CD4-positive, alpha-beta memory T cell (primary cell): ENCODE results near the gene DDX42. TPM values are rescaled to one million over a fixed set of nuclear protein-coding genes. Genes with fewer than 3 reads are reported as not detected.

Experiments
- CTCF ChIA-PET: fragments of 350-600 bp; sonication (Branson Sonifier 250); formaldehyde crosslinking; loops from one replicate; lab custom pipeline; 2021; ENCODE audit warnings: inconsistent platforms; ENCODE audit not compliant: partially characterized antibody; lab: Charles Lee
- POLR2A ChIA-PET: fragments of 350-600 bp; sonication (Branson Sonifier 250); formaldehyde crosslinking; loops from one replicate; lab custom pipeline; 2021; ENCODE audit not compliant: partially characterized antibody; lab: Charles Lee
- DNase-seq, 5 donors: peaks; one replicate each; pipeline versions ENCODE4 v3.0.0 to v3.0.0-alpha.2; 2020 to 2022; ENCODE audit warnings: mixed read lengths in 1 of 5
- H3K27ac ChIP-seq: one replicate; pipeline ENCODE4 v1.7.0; 2013; ENCODE audit warnings: low read depth, low read length
- H3K27me3 ChIP-seq: 2 replicates; pipeline ENCODE4 v1.7.0; 2013; ENCODE audit warnings: mild to moderate bottlenecking, low read length, moderate library complexity; ENCODE audit not compliant: insufficient read depth
- H3K36me3 ChIP-seq: 2 replicates; pipeline ENCODE4 v1.7.0; 2013; ENCODE audit warnings: mild to moderate bottlenecking, low read length, moderate library complexity; ENCODE audit not compliant: insufficient read depth
- H3K4me1 ChIP-seq: 2 replicates; pipeline ENCODE4 v1.7.0; 2013; ENCODE audit warnings: mild to moderate bottlenecking, low read length, moderate library complexity; ENCODE audit not compliant: insufficient read depth
- H3K4me3 ChIP-seq, 2 donors: one replicate each; pipeline ENCODE4 v1.7.0; 2013; ENCODE audit warnings: low read length in 2 of 2, mild to moderate bottlenecking in 1 of 2
- H3K9me3 ChIP-seq, 2 donors: one replicate each; pipeline ENCODE4 v1.7.0; 2013; ENCODE audit warnings: low read length in 2 of 2, control low read depth in 1 of 2; ENCODE audit not compliant: control insufficient read depth in 1 of 2
- H3K27ac Mint-ChIP-seq, 7 donors: one replicate each; pipeline ENCODE4 v1.8.0; 2020 to 2021; ENCODE audit warnings: mixed read lengths in 7 of 7, mild to moderate bottlenecking in 6 of 7, inconsistent platforms in 3 of 7, moderate library complexity in 3 of 7
- H3K27me3 Mint-ChIP-seq, 2 donors: one replicate each; pipeline ENCODE4 v1.8.0; 2020 to 2021; ENCODE audit warnings: mixed read lengths in 2 of 2
- H3K36me3 Mint-ChIP-seq, 2 donors: one replicate each; pipeline ENCODE4 v1.8.0; 2020 to 2021; ENCODE audit warnings: mixed read lengths in 2 of 2, inconsistent platforms in 1 of 2, mild to moderate bottlenecking in 1 of 2
- H3K4me1 Mint-ChIP-seq, 4 donors: one replicate each; pipeline ENCODE4 v1.8.0; 2020 to 2021; ENCODE audit warnings: mixed read lengths in 4 of 4, mild to moderate bottlenecking in 1 of 4
- H3K4me3 Mint-ChIP-seq, 8 donors: one replicate each; pipeline ENCODE4 v1.8.0; 2020 to 2021; ENCODE audit warnings: mixed read lengths in 8 of 8, mild to moderate bottlenecking in 7 of 8, moderate library complexity in 6 of 8, inconsistent platforms in 3 of 8
- H3K9me3 Mint-ChIP-seq, 8 donors: one replicate each; pipeline ENCODE4 v1.8.0; 2020 to 2021; ENCODE audit warnings: mixed read lengths in 8 of 8, mild to moderate bottlenecking in 5 of 8, inconsistent platforms in 3 of 8, moderate library complexity in 1 of 8
- intact Hi-C: fragments of 100-400 bp; cut with micrococcal nuclease; formaldehyde crosslinking; loops from one replicate; pipeline ENCODE4 v1.15.1; 2023
- polyA plus RNA-seq, 2 donors: library from polyadenylated mRNA; unstranded; fragments of 300-500 nt; fragmentation: Illumina TruSeq; gene quantifications; one replicate each; pipeline ENCODE4 v1.2.3, GENCODE V29; 2021
- total RNA-seq, 2 experiments: library from RNA; stranded (reverse); gene quantifications; one replicate each; pipeline ENCODE4 v1.2.3, GENCODE V29; 2021

Gene DDX42
- total and polyA plus RNA-seq, 4 experiments from 2014 or later, result 6.9 to 183 (median 96.2) TPM

DNA sequence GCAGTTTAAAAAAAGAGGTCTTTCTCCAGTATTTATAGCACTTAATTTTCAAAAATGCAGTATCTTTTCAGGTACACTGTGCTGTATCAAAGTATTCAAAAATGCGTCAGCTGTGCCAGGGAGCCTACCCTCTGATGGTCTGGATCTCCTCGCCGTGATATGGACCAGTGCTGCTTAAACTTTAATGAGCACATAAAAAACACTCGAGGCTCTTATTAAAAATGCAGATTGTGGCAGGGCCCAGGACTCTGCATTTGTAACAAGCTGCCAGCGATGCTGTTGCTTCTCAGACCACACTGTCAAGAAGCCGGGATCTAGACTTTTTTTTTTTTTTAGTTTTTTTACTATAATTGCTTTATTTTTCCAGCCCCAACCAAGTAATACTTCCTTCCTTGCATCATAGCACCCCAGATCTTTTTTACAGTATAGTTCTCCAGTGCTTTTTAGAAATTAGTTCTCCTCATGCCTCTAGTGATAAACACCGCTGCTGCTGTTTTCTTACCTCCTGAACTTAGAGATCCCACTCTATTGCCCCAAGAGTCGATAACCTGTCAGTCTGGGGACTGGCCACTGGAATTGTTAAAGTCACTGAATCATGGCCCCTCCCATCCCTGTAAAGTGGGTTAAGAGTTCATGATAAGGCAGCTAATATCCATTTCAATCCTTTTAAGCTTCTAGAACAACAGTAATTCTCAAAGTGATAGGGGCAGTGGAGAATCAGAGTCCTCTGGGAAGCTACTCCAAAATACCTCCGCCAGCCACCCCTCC, 70.1 kb downstream of the DDX42 start:
- Mint-ChIP-seq H3K9me3 (peaks cover 0 to 2% (median 0%) of the 10 kb centered on the region in 8 donors), H3K36me3 (peaks cover 0 to 13% of the 10 kb centered on the region in 2 donors), H3K4me1 (peaks cover 24 to 56% (median 38%) of the 10 kb centered on the region in 4 donors), H3K27me3 (no peaks in the 10 kb centered on the region), H3K4me3 (peak overlapping the region; percentile 82 to 88 (median 86)), H3K27ac (peak overlapping the region; percentile 87 to 95 (median 92))
- H3K27ac ChIP-seq, result peak overlapping the region; percentile 84
- ChIA-PET POLR2A (interaction anchor here (0.6 to 8.8 kb wide), 13 partner anchors 14 to 661 kb away, joined by 3 to 104 read pairs (median 9); partner anchors contain the start of genes CCDC47, DDX42, FTSJ3 and LIMD2), CTCF (interaction anchor here (0.6 to 2.6 kb wide), 8 partner anchors 9 to 413 kb away, joined by 3 to 16 read pairs (median 3); partner anchors contain the start of genes CCDC47 and DDX42)
- H3K36me3 ChIP-seq, result no peaks in the 10 kb centered on the region
- H3K4me1 ChIP-seq, result peaks cover 47% of the 10 kb centered on the region
- peak overlapping the region in 1 of 2 donors; percentile 42 for H3K4me3 ChIP-seq
- DNase-seq, result no peak
- H3K27me3 ChIP-seq, result no peaks in the 10 kb centered on the region
- no peaks in the 10 kb centered on the region for H3K9me3 ChIP-seq
- intact Hi-C loops, result loop anchor here (1.0 to 10.0 kb wide), 7 partner anchors 17 to 661 kb away; partner anchors contain the start of genes CCDC47, CEP95, DCAF7 and DDX5

DNA sequence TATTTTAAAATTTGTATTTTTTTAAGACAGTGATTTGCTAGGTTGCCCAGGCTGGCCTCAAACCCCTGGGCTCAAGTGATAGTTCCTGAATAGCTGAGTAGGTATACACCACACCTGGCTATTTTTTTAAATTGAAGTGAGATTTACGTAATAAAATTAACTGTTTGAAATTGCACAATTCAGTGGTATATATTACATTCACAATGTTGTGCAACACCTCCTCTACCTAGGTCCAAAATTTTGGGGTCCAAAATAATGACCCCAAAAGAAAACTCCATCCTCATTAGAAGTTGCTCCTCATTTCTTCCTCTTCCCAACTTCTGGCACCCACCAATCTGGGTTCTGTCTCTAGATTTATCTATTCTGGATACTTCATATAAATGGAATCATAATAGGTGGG, 71.5 kb downstream of the DDX42 start:
- intact Hi-C loops, result loop anchor here (10.0 kb wide), 1 partner anchor 659 kb away; the partner anchor contains the start of genes CEP95 and DDX5
- peaks cover 33% of the 10 kb centered on the region for H3K4me1 ChIP-seq
- no peak overlapping the region for H3K4me3 ChIP-seq
- no peaks in the 10 kb centered on the region for H3K9me3 ChIP-seq
- no peak for DNase-seq
- H3K27ac ChIP-seq, result no peak overlapping the region
- Mint-ChIP-seq H3K4me3 (no peak overlapping the region), H3K9me3 (peaks cover 0 to 2% (median 0%) of the 10 kb centered on the region in 8 donors), H3K27ac (peak overlapping the region in 1 of 7 donors; percentile 1), H3K27me3 (no peaks in the 10 kb centered on the region), H3K36me3 (peaks cover 0 to 12% of the 10 kb centered on the region in 2 donors), H3K4me1 (peaks cover 21 to 52% (median 33%) of the 10 kb centered on the region in 4 donors)
- POLR2A ChIA-PET, result interaction anchor here (3.0 to 8.8 kb wide), 2 partner anchors 17 to 71 kb away, joined by 66 to 104 read pairs; partner anchors contain the start of genes CCDC47, DDX42, FTSJ3 and PSMC5
- CTCF ChIA-PET, result no interaction called here
- H3K36me3 ChIP-seq, result no peaks in the 10 kb centered on the region
- H3K27me3 ChIP-seq, result no peaks in the 10 kb centered on the region

DNA sequence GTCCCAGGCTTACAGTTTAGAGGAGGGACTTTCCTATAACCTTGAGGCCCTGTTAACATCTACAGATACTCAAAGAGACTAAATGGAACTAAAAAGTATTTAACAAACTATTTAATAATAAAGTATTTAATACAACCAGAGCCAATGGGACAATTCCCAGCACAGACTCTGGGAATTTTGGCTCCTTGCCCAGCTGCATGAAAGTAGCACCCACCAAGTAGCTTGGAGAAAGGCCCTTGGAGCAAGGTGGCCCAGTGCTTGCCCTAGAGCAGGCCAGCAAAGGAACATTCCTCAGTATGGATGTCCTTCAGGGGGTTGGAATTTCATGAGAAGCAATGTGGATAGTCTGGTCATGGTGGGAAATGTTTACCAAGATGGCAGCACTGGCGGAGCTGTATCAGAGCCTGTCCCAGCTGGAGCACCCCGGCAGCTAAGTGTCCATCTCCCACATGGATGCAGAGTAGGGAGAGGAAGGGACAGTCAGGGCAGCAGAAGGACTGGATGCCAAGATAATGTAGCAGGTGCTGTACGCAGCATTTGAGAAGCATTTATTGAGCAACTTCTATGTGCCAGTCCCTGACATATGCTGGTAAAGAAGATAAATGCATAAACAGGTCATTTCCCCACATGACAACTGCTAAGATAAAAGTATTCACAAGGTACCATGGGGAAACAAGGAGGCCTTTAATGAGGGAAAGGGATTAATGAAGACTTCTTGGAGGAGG, 73.7 kb downstream of the DDX42 start:
- POLR2A ChIA-PET, result interaction anchor here (1.3 to 2.2 kb wide), 7 partner anchors 8 to 658 kb away, joined by 3 to 17 read pairs (median 5); partner anchors contain the start of genes DDX42, DDX5 and PSMC5
- H3K4me3 Mint-ChIP-seq, result peak overlapping the region in 7 of 8 donors; percentile 23 to 93 (median 64)
- no peak for DNase-seq
- peaks cover 20% of the 10 kb centered on the region for H3K4me1 ChIP-seq
- peaks cover 15 to 36% (median 23%) of the 10 kb centered on the region in 4 donors for H3K4me1 Mint-ChIP-seq
- H3K4me3 ChIP-seq, result no peak overlapping the region
- CTCF ChIA-PET, result interaction anchor here (0.7 to 3.6 kb wide), 9 partner anchors 9 to 371 kb away, joined by 3 to 37 read pairs (median 12); partner anchors contain the start of genes ACE and FTSJ3
- H3K27ac ChIP-seq, result no peak overlapping the region
- no peaks in the 10 kb centered on the region for H3K36me3 ChIP-seq
- intact Hi-C loops, result loop anchor here (10.0 kb wide), 1 partner anchor 657 kb away; the partner anchor contains the start of genes CEP95 and DDX5
- no peaks in the 10 kb centered on the region for H3K9me3 ChIP-seq
- H3K36me3 Mint-ChIP-seq, result peaks cover 0 to 6% of the 10 kb centered on the region in 2 donors
- H3K27me3 ChIP-seq, result no peaks in the 10 kb centered on the region
- no peaks in the 10 kb centered on the region for H3K27me3 Mint-ChIP-seq
- H3K27ac Mint-ChIP-seq, result peak overlapping the region in 6 of 7 donors; percentile 54 to 99 (median 76)
- peaks cover 0 to 2% (median 0%) of the 10 kb centered on the region in 8 donors for H3K9me3 Mint-ChIP-seq

DNA sequence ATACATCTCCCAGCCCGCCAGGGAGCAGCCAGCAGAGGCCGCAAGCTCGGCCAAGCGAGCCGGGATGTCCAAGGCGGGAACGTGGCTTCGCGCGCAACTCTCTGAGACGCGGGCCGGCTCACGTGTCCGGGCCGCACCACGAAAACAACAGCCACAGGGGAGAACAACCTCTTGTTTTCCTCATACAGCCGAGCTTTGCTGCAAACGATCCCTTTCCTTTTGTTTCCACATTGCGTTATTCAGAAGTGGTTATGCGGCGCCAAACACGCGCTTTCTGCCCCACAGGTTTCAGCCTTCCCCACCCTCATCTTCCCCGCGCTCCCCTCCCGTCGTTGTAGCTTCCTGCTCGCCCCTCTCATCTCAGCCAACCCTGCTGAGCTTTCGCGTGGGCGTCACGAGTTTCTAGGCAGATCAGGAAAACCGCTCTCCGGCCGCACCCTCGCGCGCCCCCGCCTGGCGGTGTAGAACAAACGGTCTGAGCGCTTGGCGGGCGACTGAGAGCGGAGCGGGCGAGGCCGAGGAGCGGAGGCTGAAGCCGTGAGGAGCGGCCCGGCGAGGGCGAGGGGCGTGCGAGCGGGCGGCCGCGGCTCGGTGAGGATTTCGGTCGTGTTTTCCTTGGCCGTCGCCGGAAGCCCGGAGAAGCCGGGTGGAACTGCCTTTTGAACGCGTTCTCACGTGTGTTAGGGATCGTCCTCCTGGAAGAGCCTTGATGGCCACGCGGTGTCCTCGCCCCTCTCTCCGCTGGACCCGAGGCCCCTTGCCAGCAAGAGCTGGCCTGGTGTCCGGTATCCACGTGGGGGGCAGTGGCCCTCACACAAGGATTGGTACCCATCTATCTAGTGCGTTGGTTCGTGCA, 75.1 kb downstream of the DDX42 start:
- Mint-ChIP-seq H3K36me3 (no peaks in the 10 kb centered on the region), H3K4me3 (peak overlapping the region; percentile 78 to 94 (median 89)), H3K27ac (peak overlapping the region; percentile 72 to 100 (median 98)), H3K4me1 (peaks cover 13 to 22% (median 18%) of the 10 kb centered on the region in 4 donors), H3K27me3 (no peaks in the 10 kb centered on the region), H3K9me3 (peaks cover 0 to 2% (median 0%) of the 10 kb centered on the region in 8 donors)
- ChIA-PET POLR2A (interaction anchor here (0.7 to 2.2 kb wide), 20 partner anchors 10 to 656 kb away, joined by 3 to 17 read pairs (median 6); partner anchors contain the start of genes CCDC47, DDX42, DDX5 and ERN1), CTCF (interaction anchor here (0.6 to 3.6 kb wide), 21 partner anchors 9 to 414 kb away, joined by 3 to 37 read pairs (median 5); partner anchors contain the start of genes ACE, CCDC47, DDX42 and FTSJ3)
- intact Hi-C loops, result loop anchor here (10.0 kb wide), 1 partner anchor 656 kb away; the partner anchor contains the start of genes CEP95 and DDX5
- DNase-seq, result peak; percentile 92 to 94 (median 93)
- no peaks in the 10 kb centered on the region for H3K9me3 ChIP-seq
- peaks cover 13% of the 10 kb centered on the region for H3K4me1 ChIP-seq
- H3K27me3 ChIP-seq, result no peaks in the 10 kb centered on the region
- peak overlapping the region; percentile 45 to 58 for H3K4me3 ChIP-seq
- no peaks in the 10 kb centered on the region for H3K36me3 ChIP-seq
- peak overlapping the region; percentile 18 for H3K27ac ChIP-seq

DNA sequence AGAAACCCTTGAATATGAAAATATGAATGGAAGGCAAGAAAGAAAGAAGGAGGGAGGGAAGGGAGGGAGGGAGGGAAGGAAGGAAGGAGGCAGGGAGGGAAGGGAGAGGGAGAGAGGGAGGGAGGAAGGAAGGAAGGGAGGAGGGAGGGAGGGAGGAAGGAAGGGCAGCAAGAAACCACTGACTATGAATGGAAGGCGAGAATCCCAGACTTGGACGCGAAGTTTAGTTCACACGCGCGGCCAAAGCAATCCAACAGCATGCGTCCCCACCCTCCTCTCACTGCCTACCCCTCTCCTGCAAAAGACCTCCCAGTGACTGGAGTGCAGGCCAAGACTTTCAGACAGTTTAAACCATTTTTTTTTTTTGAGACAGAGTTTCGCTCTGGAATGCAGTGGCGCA, 76.4 kb downstream of the DDX42 start:
- Mint-ChIP-seq H3K27me3 (no peaks in the 10 kb centered on the region), H3K9me3 (peaks cover 0 to 2% (median 0%) of the 10 kb centered on the region in 8 donors), H3K4me1 (peaks cover 13 to 19% (median 15%) of the 10 kb centered on the region in 4 donors), H3K36me3 (no peaks in the 10 kb centered on the region), H3K4me3 (no peak overlapping the region), H3K27ac (peak overlapping the region in 1 of 7 donors; percentile 42)
- Histone ChIP-seq H3K9me3 (no peaks in the 10 kb centered on the region), H3K27me3 (no peaks in the 10 kb centered on the region), H3K4me3 (no peak overlapping the region), H3K36me3 (no peaks in the 10 kb centered on the region), H3K4me1 (peaks cover 13% of the 10 kb centered on the region), H3K27ac (no peak overlapping the region)
- CTCF ChIA-PET, result interaction anchor here (2.5 kb wide), 1 partner anchor 11 kb away, joined by 10 read pairs; no protein-coding TSS in a partner anchor
- POLR2A ChIA-PET, result no interaction called here
- intact Hi-C loops, result no loop called here
- no peak for DNase-seq

GRCh38 chr17:63853260-63853659, 79.3 kb downstream of the DDX42 start:
- Histone ChIP-seq H3K27ac (no peak overlapping the region), H3K27me3 (no peaks in the 10 kb centered on the region), H3K9me3 (no peaks in the 10 kb centered on the region), H3K4me3 (no peak overlapping the region), H3K4me1 (peaks cover 7% of the 10 kb centered on the region), H3K36me3 (no peaks in the 10 kb centered on the region)
- Mint-ChIP-seq H3K4me3 (no peak overlapping the region), H3K36me3 (no peaks in the 10 kb centered on the region), H3K4me1 (peaks cover 9 to 14% (median 10%) of the 10 kb centered on the region in 4 donors), H3K27me3 (no peaks in the 10 kb centered on the region), H3K9me3 (peaks cover 0 to 2% (median 0%) of the 10 kb centered on the region in 8 donors), H3K27ac (no peak overlapping the region)
- CTCF ChIA-PET, result no interaction called here
- POLR2A ChIA-PET, result no interaction called here
- intact Hi-C loops, result no loop called here
- DNase-seq, result no peak
